IPS DF 6.9 (cell line): ENCODE measurements around the gene CPEB4.

Experiments used
- DNase-seq: peaks from one replicate; pipeline ENCODE4 v3.0.0-alpha.2; 2013; ENCODE audit warnings: low read depth, low spot score
- H3K27ac ChIP-seq: one replicate; pipeline ENCODE4 v1.5.1; 2013; ENCODE audit warnings: low read length, control low read depth
- H3K27me3 ChIP-seq: 2 replicates; pipeline ENCODE4 v1.6.1; 2013; ENCODE audit warnings: mild to moderate bottlenecking, low read length; ENCODE audit not compliant: control insufficient read depth, insufficient read depth
- H3K36me3 ChIP-seq: 2 replicates; pipeline ENCODE4 v1.6.1; 2013; ENCODE audit warnings: low read length; ENCODE audit not compliant: control insufficient read depth, insufficient read depth
- H3K4me1 ChIP-seq: 2 replicates; pipeline ENCODE4 v1.6.1; 2013; ENCODE audit warnings: low read length; ENCODE audit not compliant: control insufficient read depth, insufficient read depth
- H3K4me3 ChIP-seq: 2 replicates; pipeline ENCODE4 v1.5.1; 2013; ENCODE audit warnings: mild to moderate bottlenecking, low read length
- H3K9me3 ChIP-seq: 2 replicates; pipeline ENCODE4 v1.6.1; 2013; ENCODE audit warnings: low read length, inconsistent platforms; ENCODE audit not compliant: control insufficient read depth, insufficient read depth
- WGBS: extraction: QIAGEN DNeasy Blood & Tissue Kit; methylation state at CpG from one replicate; pipeline ENCODE4 v1.1.7; 2013; ENCODE audit warnings: mixed read lengths, missing lambda C conversion rate; ENCODE audit not compliant: insufficient read length, insufficient coverage; 5-methylcytosine and 5-hydroxymethylcytosine counted together

CPEB4 gene

GRCh38 chr5:173850659-173851058, 37.5 kb upstream of the CPEB4 start:
- no peaks in the 10 kb centered on the region for H3K27me3 ChIP-seq
- no peak overlapping the region for H3K4me3 ChIP-seq
- no peaks in the 10 kb centered on the region for H3K36me3 ChIP-seq
- no peak for DNase-seq
- no peaks in the 10 kb centered on the region for H3K9me3 ChIP-seq
- no peak overlapping the region for H3K27ac ChIP-seq
- WGBS: no CpG with 5 or more reads among the region's 6 CpGs
- H3K4me1 ChIP-seq: no peaks in the 10 kb centered on the region

- no peak overlapping the region for H3K4me3 ChIP-seq
- no peak overlapping the region for H3K27ac ChIP-seq
- no peak for DNase-seq
- no peaks in the 10 kb centered on the region for H3K36me3 ChIP-seq
- no peaks in the 10 kb centered on the region for H3K9me3 ChIP-seq
- no CpG with 5 or more reads among the region's 10 CpGs for WGBS
- no peaks in the 10 kb centered on the region for H3K4me1 ChIP-seq
- no peaks in the 10 kb centered on the region for H3K27me3 ChIP-seq
Measured at GRCh38 chr5:173851595-173852243, 36.4 kb upstream of the CPEB4 start.

- no CpG with 5 or more reads among the region's 7 CpGs for WGBS
- Histone ChIP-seq H3K36me3 (no peaks in the 10 kb centered on the region), H3K4me1 (no peaks in the 10 kb centered on the region), H3K9me3 (no peaks in the 10 kb centered on the region), H3K27ac (no peak overlapping the region), H3K4me3 (no peak overlapping the region), H3K27me3 (no peaks in the 10 kb centered on the region)
- no peak for DNase-seq
Measured at GRCh38 chr5:173852790-173853359, 35.3 kb upstream of the CPEB4 start.

GRCh38 chr5:173853370-173854131, 34.6 kb upstream of the CPEB4 start:
- no peaks in the 10 kb centered on the region for H3K9me3 ChIP-seq
- H3K27me3 ChIP-seq: no peaks in the 10 kb centered on the region
- WGBS: no CpG with 5 or more reads among the region's 11 CpGs
- H3K27ac ChIP-seq: no peak overlapping the region
- H3K4me3 ChIP-seq: no peak overlapping the region
- DNase-seq: no peak
- H3K4me1 ChIP-seq: no peaks in the 10 kb centered on the region
- H3K36me3 ChIP-seq: no peaks in the 10 kb centered on the region

GRCh38 chr5:173855162-173855994, 32.8 kb upstream of the CPEB4 start:
- Histone ChIP-seq H3K4me1 (no peaks in the 10 kb centered on the region), H3K27ac (no peak overlapping the region), H3K9me3 (no peaks in the 10 kb centered on the region), H3K36me3 (no peaks in the 10 kb centered on the region), H3K27me3 (no peaks in the 10 kb centered on the region), H3K4me3 (no peak overlapping the region)
- no CpG with 5 or more reads among the region's 11 CpGs for WGBS
- DNase-seq: no peak

GRCh38 chr5:173855995-173856656, 32.0 kb upstream of the CPEB4 start:
- Histone ChIP-seq H3K36me3 (no peaks in the 10 kb centered on the region), H3K9me3 (no peaks in the 10 kb centered on the region), H3K27ac (no peak overlapping the region), H3K27me3 (no peaks in the 10 kb centered on the region), H3K4me3 (no peak overlapping the region), H3K4me1 (no peaks in the 10 kb centered on the region)
- DNase-seq: no peak
- WGBS: no CpG with 5 or more reads among the region's 2 CpGs

- Histone ChIP-seq H3K27me3 (no peaks in the 10 kb centered on the region), H3K4me3 (no peak overlapping the region), H3K27ac (no peak overlapping the region), H3K9me3 (no peaks in the 10 kb centered on the region), H3K36me3 (no peaks in the 10 kb centered on the region), H3K4me1 (no peaks in the 10 kb centered on the region)
- DNase-seq: no peak
- no CpG with 5 or more reads among the region's 3 CpGs for WGBS
Measured at GRCh38 chr5:173857234-173857633, 30.9 kb upstream of the CPEB4 start.

- H3K27ac ChIP-seq: no peak overlapping the region
- WGBS: no CpG with 5 or more reads among the region's 6 CpGs
- no peak for DNase-seq
Measured at GRCh38 chr5:173858021-173858669, 30.0 kb upstream of the CPEB4 start.

GRCh38 chr5:173858670-173859407, 29.3 kb upstream of the CPEB4 start:
- Histone ChIP-seq H3K4me3 (no peak overlapping the region), H3K36me3 (no peaks in the 10 kb centered on the region), H3K9me3 (no peaks in the 10 kb centered on the region), H3K27ac (no peak overlapping the region), H3K27me3 (no peaks in the 10 kb centered on the region), H3K4me1 (no peaks in the 10 kb centered on the region)
- no CpG with 5 or more reads among the region's 4 CpGs for WGBS
- no peak for DNase-seq

More at GRCh38 chr5:173858021-173858669, 30.0 kb upstream of the CPEB4 start:
- no peaks in the 10 kb centered on the region for H3K27me3 ChIP-seq
- H3K36me3 ChIP-seq: no peaks in the 10 kb centered on the region
- H3K4me1 ChIP-seq: no peaks in the 10 kb centered on the region
- H3K9me3 ChIP-seq: no peaks in the 10 kb centered on the region
- no peak overlapping the region for H3K4me3 ChIP-seq
